ENCODE data around the gene DSTYK.

DNA sequence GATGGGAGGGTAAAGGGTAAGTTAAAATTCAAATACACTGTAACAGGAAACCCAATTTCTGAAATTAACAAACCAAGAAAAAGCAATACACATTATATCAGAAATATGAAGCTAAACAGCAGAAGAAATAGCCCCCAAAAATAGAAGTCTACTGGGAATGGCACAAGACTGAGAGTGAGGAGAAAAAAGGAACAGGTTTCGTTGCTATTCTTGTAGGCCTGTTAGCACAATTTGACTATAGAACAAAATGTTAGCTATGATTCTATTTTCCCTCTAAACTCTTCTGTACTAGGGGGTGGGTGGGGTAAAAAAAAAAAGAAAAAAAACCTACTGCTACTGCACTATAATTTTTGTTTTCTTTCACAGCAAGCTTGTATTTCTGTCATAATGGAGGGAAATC is 102.2 kb downstream of the DSTYK start:
- no peak for TF ChIP-seq POLR2A (IDR thresholded peaks at IDR 0.05)
- TF ChIP-seq, protein P1, sequence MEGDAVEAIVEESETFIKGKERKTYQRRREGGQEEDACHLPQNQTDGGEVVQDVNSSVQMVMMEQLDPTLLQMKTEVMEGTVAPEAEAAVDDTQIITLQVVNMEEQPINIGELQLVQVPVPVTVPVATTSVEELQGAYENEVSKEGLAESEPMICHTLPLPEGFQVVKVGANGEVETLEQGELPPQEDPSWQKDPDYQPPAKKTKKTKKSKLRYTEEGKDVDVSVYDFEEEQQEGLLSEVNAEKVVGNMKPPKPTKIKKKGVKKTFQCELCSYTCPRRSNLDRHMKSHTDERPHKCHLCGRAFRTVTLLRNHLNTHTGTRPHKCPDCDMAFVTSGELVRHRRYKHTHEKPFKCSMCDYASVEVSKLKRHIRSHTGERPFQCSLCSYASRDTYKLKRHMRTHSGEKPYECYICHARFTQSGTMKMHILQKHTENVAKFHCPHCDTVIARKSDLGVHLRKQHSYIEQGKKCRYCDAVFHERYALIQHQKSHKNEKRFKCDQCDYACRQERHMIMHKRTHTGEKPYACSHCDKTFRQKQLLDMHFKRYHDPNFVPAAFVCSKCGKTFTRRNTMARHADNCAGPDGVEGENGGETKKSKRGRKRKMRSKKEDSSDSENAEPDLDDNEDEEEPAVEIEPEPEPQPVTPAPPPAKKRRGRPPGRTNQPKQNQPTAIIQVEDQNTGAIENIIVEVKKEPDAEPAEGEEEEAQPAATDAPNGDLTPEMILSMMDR (IDR thresholded peaks at IDR 0.05), result no peak

Data from heart left ventricle (tissue), 13 donors.